Hair follicle dermal papilla cell (primary cell): ENCODE measurements around the gene METTL16. TPM values are rescaled to one million over a fixed set of nuclear protein-coding genes. Genes with fewer than 3 reads are reported as not detected.

Experiments
- small RNA-seq: library from RNA; depleted of rRNA; stranded (forward); fragments of <200 nt; gene quantifications from one replicate; pipeline ENCODE3, GENCODE V24; 2012
- total RNA-seq: library from RNA; depleted of rRNA; stranded (reverse); fragments of >200 nt; gene quantifications from 2 replicates; pipeline ENCODE4 v1.2.3, GENCODE V29; 2012

Gene METTL16
- 12.6 and 16.4 TPM in 2 replicates for total RNA-seq

DNA sequence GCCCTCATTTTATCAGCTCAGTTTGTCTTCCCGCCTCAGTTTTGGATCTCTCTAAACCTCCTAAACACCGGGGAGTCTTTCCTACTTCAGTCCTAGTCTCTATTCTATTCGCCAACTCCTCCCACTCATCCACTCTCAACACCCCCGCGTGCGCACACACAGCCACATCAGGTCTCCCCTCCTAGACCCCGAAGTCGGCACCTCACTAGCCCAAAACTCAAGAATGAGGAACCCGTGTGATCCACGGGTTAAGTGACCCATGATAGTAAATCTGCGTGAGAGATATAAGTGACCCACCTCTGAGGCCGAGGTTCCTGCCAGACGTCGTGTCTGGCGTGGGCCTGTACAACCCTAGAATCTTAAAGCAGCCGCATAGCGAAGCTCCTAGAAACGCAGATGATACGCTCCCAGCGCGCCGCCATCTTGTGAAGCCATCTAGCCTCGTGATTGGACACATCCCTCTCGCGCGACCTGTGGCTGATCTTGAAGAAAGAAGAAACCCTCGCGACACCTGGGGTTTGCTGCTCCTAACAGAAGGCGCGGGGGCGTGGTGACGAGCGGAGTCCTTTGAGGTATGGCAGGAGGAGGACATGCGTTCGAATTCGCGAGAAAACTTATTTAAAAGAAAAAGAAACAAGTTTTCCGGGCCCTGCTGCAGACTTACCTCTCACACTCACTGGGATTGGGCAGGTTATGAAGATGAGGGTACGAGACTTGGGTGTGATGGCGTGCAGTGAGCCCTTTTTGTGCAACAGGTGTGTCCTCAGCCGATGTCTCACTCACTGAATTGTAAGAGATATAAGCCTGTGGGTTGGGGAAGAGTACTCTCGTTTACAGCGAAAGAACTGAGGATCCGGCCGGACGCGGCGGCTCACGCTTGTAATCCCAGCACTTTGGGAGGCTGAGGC is at the start of gene METTL16:
METTL16 (minus strand) TSS at position 427 of the 908 bp plus-strand sequence. CDS start 9,557 bp downstream, outside the sequence.

DNA sequence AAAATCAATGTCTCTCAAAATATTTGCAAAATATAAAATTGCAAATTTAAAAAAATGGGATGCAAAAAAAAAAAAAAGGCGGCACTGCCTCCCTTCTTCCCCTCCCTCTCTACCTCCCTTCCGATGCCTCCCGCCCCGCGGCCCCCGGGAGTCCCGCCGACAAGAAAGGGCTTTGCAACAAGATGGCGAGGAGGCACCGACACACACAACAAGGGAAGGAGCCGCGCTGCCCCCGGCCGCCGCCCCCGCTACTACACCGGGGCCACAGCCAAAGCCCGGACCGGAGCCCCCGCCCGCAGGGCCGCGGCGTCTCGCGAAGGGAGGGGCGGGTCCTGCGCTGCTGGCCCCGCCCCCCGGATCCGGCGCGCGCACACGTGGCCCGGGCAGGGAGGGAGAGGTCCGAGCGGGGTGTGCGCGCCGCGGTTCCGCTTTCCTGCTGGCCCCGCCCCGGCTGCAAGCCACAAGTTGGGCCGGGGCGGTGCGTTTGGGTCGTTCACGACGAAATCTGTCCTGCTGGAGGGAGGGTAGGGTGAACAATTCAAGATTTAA is 110.7 kb downstream of the METTL16 start, which contains the start of gene MNT:
MNT (minus strand) TSS at position 184 of the 549 bp plus-strand sequence. CDS start 348 bp downstream, outside the sequence.

Small RNA genes lying within 50 kb of the gene (small RNA-seq; reads per million reads assigned to genes)
- gene AC006435.3 (not detected), gene AC006435.4 (not detected), gene AC006435.5 (not detected)

Other genes with a start within 250 kb of the METTL16 start
- gene SMG6, start 208.1 kb downstream of the METTL16 start, total RNA-seq, result 38.7 and 39.9 TPM in 2 replicates
- 28.5 and 29.2 TPM in 2 replicates for gene SRR, start 207.9 kb downstream of the METTL16 start, total RNA-seq
- 42.4 and 46.4 TPM in 2 replicates for gene TSR1, start 175.4 kb downstream of the METTL16 start, total RNA-seq
- 57.3 and 65.4 TPM in 2 replicates for gene SGSM2, start 174.4 kb downstream of the METTL16 start, total RNA-seq
- 15.5 and 24.5 TPM in 2 replicates for gene MNT, start 110.8 kb downstream of the METTL16 start, total RNA-seq
- gene PAFAH1B1, start 81.8 kb upstream of the METTL16 start, total RNA-seq, result 97.8 and 129 TPM in 2 replicates
- 43.6 and 54.0 TPM in 2 replicates for gene CLUH, start 199.9 kb upstream of the METTL16 start, total RNA-seq
- not detected in 2 replicates for gene CCDC92B, start 237.8 kb upstream of the METTL16 start, total RNA-seq